Stomach (tissue), 4 donors: Measurements from ENCODE around the gene CACTIN.

Source experiments
- POLR2A ChIP-seq, 4 donors: fragments of 450-650 bp; IDR thresholded peaks; one replicate each; pipeline ENCODE4 v1.6.1; 2016; ENCODE audit warnings: antibody characterized with exemption in 4 of 4, control low read depth in 2 of 4, mild to moderate bottlenecking in 1 of 4, moderate library complexity in 1 of 4
- POLR2AphosphoS5 ChIP-seq, 3 donors: sonication (generic); formaldehyde crosslinking; IDR thresholded peaks; one replicate each; pipeline ENCODE4 v1.6.1; 2016; ENCODE audit warnings: antibody characterized with exemption in 3 of 3
- TF ChIP-seq, protein P1 (sequence below), 7 experiments: fragments of 450-650 bp in 4 of 7; fragments of 200-600 bp in 3 of 7; sonication (generic) in 3 of 7; IDR thresholded peaks; one replicate each; pipeline ENCODE4 v1.5.1; 2016 to 2019; ENCODE audit warnings: antibody characterized with exemption in 7 of 7, control low read depth in 2 of 7, mild to moderate bottlenecking in 1 of 7

DNA sequence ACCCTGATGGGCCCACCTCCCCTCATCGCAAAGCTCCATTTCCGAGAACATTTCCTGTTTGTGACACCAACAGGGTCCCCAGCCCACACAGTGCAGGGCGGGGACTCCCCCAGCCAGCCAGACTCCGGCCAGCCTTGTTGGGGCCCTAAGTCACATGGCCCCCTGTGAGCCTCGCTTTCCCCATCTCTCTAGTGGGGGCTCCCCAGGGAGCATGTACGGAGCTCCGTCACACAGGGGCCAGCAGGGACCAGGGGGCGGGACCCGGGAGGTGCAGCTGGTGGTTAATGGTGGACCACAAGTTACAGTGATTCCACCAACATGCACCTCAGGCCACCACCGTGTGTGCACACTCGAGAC lies 21.6 kb downstream of the CACTIN start:
- TF ChIP-seq, protein P1, sequence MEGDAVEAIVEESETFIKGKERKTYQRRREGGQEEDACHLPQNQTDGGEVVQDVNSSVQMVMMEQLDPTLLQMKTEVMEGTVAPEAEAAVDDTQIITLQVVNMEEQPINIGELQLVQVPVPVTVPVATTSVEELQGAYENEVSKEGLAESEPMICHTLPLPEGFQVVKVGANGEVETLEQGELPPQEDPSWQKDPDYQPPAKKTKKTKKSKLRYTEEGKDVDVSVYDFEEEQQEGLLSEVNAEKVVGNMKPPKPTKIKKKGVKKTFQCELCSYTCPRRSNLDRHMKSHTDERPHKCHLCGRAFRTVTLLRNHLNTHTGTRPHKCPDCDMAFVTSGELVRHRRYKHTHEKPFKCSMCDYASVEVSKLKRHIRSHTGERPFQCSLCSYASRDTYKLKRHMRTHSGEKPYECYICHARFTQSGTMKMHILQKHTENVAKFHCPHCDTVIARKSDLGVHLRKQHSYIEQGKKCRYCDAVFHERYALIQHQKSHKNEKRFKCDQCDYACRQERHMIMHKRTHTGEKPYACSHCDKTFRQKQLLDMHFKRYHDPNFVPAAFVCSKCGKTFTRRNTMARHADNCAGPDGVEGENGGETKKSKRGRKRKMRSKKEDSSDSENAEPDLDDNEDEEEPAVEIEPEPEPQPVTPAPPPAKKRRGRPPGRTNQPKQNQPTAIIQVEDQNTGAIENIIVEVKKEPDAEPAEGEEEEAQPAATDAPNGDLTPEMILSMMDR (IDR thresholded peaks at IDR 0.05) = no peak
- TF ChIP-seq POLR2AphosphoS5 (IDR thresholded peaks at IDR 0.05) (no peak), POLR2A (IDR thresholded peaks at IDR 0.05) (no peak)
